H9 (cell line): ENCODE data around the gene USP6NL. TPM values are rescaled to one million over a fixed set of nuclear protein-coding genes. Genes with fewer than 3 reads are reported as not detected.
A peak's percentile ranks its signal among the peaks of the same experiment; 100 is the strongest.

Experiments
- DNase-seq: peaks from one replicate; pipeline ENCODE4 v3.0.0-alpha.2; 2017
- H2AFZ ChIP-seq: one replicate; pipeline ENCODE4 v1.6.1; 2013; ENCODE audit warnings: mild to moderate bottlenecking, low read length, control low read depth, moderate library complexity
- H2AK5ac ChIP-seq: 2 replicates; pipeline ENCODE4 v1.6.1; 2013; ENCODE audit warnings: low read length, control low read depth, mixed read lengths; ENCODE audit not compliant: insufficient read length
- H2BK120ac ChIP-seq: one replicate; pipeline ENCODE4 v1.6.1; 2013; ENCODE audit warnings: low read depth, mild to moderate bottlenecking, low read length, control low read depth, inconsistent platforms; ENCODE audit not compliant: poor library complexity, severe bottlenecking
- H2BK12ac ChIP-seq: 2 replicates; pipeline ENCODE4 v1.6.1; 2013; ENCODE audit warnings: low read length, control low read depth, mixed read lengths, low read depth; ENCODE audit not compliant: insufficient read length
- H2BK15ac ChIP-seq: 2 replicates; pipeline ENCODE4 v1.6.1; 2013; ENCODE audit warnings: low read depth, low read length, control low read depth
- H2BK20ac ChIP-seq: one replicate; pipeline ENCODE4 v1.6.1; 2013; ENCODE audit warnings: low read depth, mild to moderate bottlenecking, low read length, control low read depth, inconsistent platforms; ENCODE audit not compliant: poor library complexity, severe bottlenecking
- H2BK5ac ChIP-seq: 2 replicates; pipeline ENCODE4 v1.6.1; 2013; ENCODE audit warnings: low read length, control low read depth, mixed read lengths; ENCODE audit not compliant: insufficient read length
- H3K14ac ChIP-seq: 2 replicates; pipeline ENCODE4 v1.6.1; 2013; ENCODE audit warnings: low read length, control low read depth; ENCODE audit not compliant: insufficient read depth
- H3K18ac ChIP-seq: 2 replicates; pipeline ENCODE4 v1.6.1; 2013; ENCODE audit warnings: low read depth, mild to moderate bottlenecking, mixed read lengths, low read length, control low read depth; ENCODE audit not compliant: insufficient read length
- H3K23ac ChIP-seq: 2 replicates; pipeline ENCODE4 v1.6.1; 2013; ENCODE audit warnings: low read length, control low read depth, mixed read lengths, low read depth; ENCODE audit not compliant: insufficient read length
- H3K23me2 ChIP-seq: 2 replicates; pipeline ENCODE4 v1.6.1; 2013; ENCODE audit warnings: low read depth, mild to moderate bottlenecking, mixed read lengths, low read length, control low read depth; ENCODE audit not compliant: insufficient read length, poor library complexity, severe bottlenecking
- H3K27ac ChIP-seq: 2 replicates; pipeline ENCODE4 v1.5.1; 2013; ENCODE audit warnings: low read length, control low read depth, mixed read lengths, low read depth; ENCODE audit not compliant: insufficient read length
- H3K27me3 ChIP-seq: 2 replicates; pipeline ENCODE4 v1.6.1; 2013; ENCODE audit warnings: low read length, control low read depth, inconsistent platforms; ENCODE audit not compliant: insufficient read depth
- H3K4ac ChIP-seq: 2 replicates; pipeline ENCODE4 v1.6.1; 2013; ENCODE audit warnings: low read depth, mild to moderate bottlenecking, control low read depth, inconsistent platforms, low read length, moderate library complexity
- H3K4me1 ChIP-seq: 2 replicates; pipeline ENCODE4 v1.6.1; 2013; ENCODE audit warnings: low read length, control low read depth, inconsistent platforms; ENCODE audit not compliant: insufficient read depth
- H3K4me2 ChIP-seq: 2 replicates; pipeline ENCODE4 v1.6.1; 2013; ENCODE audit warnings: low read length, control low read depth, mixed read lengths; ENCODE audit not compliant: insufficient read length, insufficient read depth
- H3K56ac ChIP-seq: 2 replicates; pipeline ENCODE4 v1.6.1; 2013; ENCODE audit warnings: low read depth, mild to moderate bottlenecking, mixed read lengths, low read length, control low read depth; ENCODE audit not compliant: insufficient read length
- H3K79me1 ChIP-seq: 2 replicates; pipeline ENCODE4 v1.6.1; 2013; ENCODE audit warnings: low read depth, mild to moderate bottlenecking, moderate library complexity, low read length, control low read depth, inconsistent platforms; ENCODE audit not compliant: insufficient read depth, poor library complexity, severe bottlenecking
- H3K79me2 ChIP-seq: 2 replicates; pipeline ENCODE4 v1.6.1; 2013; ENCODE audit warnings: low read length, control low read depth, inconsistent platforms; ENCODE audit not compliant: insufficient read depth
- H3K9ac ChIP-seq: 2 replicates; pipeline ENCODE4 v1.6.1; 2013; ENCODE audit warnings: low read length, control low read depth, mixed read lengths; ENCODE audit not compliant: insufficient read length; ENCODE audit errors: extremely low read depth
- H3K9me3 ChIP-seq: one replicate; pipeline ENCODE4 v1.6.1; 2013; ENCODE audit warnings: low read depth, low read length, inconsistent platforms; ENCODE audit not compliant: control insufficient read depth
- H3T11ph ChIP-seq: one replicate; pipeline ENCODE4 v1.6.1; 2013; ENCODE audit warnings: mild to moderate bottlenecking, low read length, control low read depth, inconsistent platforms
- H4K20me1 ChIP-seq: one replicate; pipeline ENCODE4 v1.6.1; 2013; ENCODE audit not compliant: control insufficient read depth, insufficient read length, insufficient read depth
- H4K5ac ChIP-seq: 2 replicates; pipeline ENCODE4 v1.6.1; 2013; ENCODE audit warnings: low read depth, mild to moderate bottlenecking, mixed read lengths, low read length, control low read depth; ENCODE audit not compliant: insufficient read length
- H4K8ac ChIP-seq: replicated peaks from 2 replicates; pipeline ENCODE4 v1.6.1; 2013; ENCODE audit warnings: low read length, control low read depth, mixed read lengths, low read depth; ENCODE audit not compliant: insufficient read length
- H4K91ac ChIP-seq: 2 replicates; pipeline ENCODE4 v1.6.1; 2013; ENCODE audit warnings: low read depth, mild to moderate bottlenecking, moderate library complexity, mixed read lengths, low read length, control low read depth; ENCODE audit not compliant: insufficient read length
- H3K27ac Mint-ChIP-seq, 3 experiments: 2 replicates in 2 of 3; 3 replicates in 1 of 3; pipeline ENCODE4 v1.8.0; 2020 to 2021; ENCODE audit warnings: mixed read lengths in 3 of 3, mild to moderate bottlenecking in 1 of 3, moderate library complexity in 1 of 3
- H3K27me3 Mint-ChIP-seq: 2 replicates; pipeline ENCODE4 v1.8.0; 2021; ENCODE audit warnings: low read depth, mild to moderate bottlenecking, moderate library complexity, mixed read lengths
- H3K36me3 Mint-ChIP-seq, 3 experiments: 2 replicates in 2 of 3; 3 replicates in 1 of 3; pipeline ENCODE4 v1.8.0; 2020 to 2021; ENCODE audit warnings: low read depth in 3 of 3, mixed read lengths in 3 of 3; ENCODE audit not compliant: insufficient read depth in 1 of 3
- H3K4me1 Mint-ChIP-seq, 2 experiments: 2 replicates each; pipeline ENCODE4 v1.8.0; 2020; ENCODE audit warnings: mixed read lengths in 2 of 2
- H3K4me3 Mint-ChIP-seq, 2 experiments: 2 replicates in 1 of 2; 3 replicates in 1 of 2; pipeline ENCODE4 v1.8.0; 2020 to 2021; ENCODE audit warnings: mild to moderate bottlenecking in 2 of 2, mixed read lengths in 2 of 2, moderate library complexity in 1 of 2
- H3K9me3 Mint-ChIP-seq, 2 experiments: 2 replicates in 1 of 2; 3 replicates in 1 of 2; pipeline ENCODE4 v1.8.0; 2020; ENCODE audit warnings: mild to moderate bottlenecking in 2 of 2, mixed read lengths in 2 of 2, moderate library complexity in 1 of 2
- CTCF ChIP-seq: fragments of 200-600 bp; sonication (generic); conservative IDR thresholded peaks from 3 replicates; pipeline ENCODE4 v1.8.0; 2021; ENCODE audit warnings: antibody characterized with exemption, mild to moderate bottlenecking
- WGBS: extraction: QIAGEN DNeasy Blood & Tissue Kit; methylation state at CpG from one replicate; pipeline ENCODE4 v1.1.7; 2013; ENCODE audit warnings: missing lambda C conversion rate, low lambda C conversion rate, mixed read lengths; ENCODE audit not compliant: insufficient read length; ENCODE audit errors: extremely low coverage; 5-methylcytosine and 5-hydroxymethylcytosine counted together
- total RNA-seq: library from RNA; stranded (reverse); gene quantifications from 2 replicates; pipeline ENCODE4 v1.2.1, GENCODE V29; 2021

Gene USP6NL
- total RNA-seq, 1 experiment from 2014 or later, result 28.3 TPM

DNA sequence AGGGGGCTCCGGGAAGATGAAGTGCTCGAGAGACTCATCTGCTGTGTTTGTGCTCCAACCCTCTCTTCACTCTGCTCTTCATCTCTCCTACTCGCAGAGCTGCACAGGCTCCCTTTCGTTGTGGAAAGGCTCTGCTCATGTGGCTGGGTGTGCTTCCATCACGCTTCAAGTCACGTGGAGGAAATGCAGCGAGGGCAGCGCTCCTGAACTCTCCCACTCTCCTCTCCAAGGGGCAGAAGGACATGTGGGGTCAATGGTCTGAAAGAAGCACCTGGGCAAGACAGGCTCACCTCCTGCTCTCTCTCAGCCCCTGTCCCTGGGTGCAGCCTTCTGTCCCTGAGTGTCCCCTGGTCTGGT lies 72.6 kb downstream of the USP6NL start:
- H3K36me3 Mint-ChIP-seq, result no peaks in the 10 kb centered on the region
- no peak for DNase-seq
- no CpG with 5 or more reads among the region's 8 CpGs for WGBS
- no peak overlapping the region for H2BK15ac ChIP-seq
- no peak overlapping the region for H2AK5ac ChIP-seq
- no peak overlapping the region for H3K4me2 ChIP-seq
- H3K9me3 Mint-ChIP-seq, result no peaks in the 10 kb centered on the region
- no peak overlapping the region for H3K18ac ChIP-seq
- H3K4me1 Mint-ChIP-seq, result peaks cover 38 to 44% of the 10 kb centered on the region in 2 experiments
- H3K4me3 Mint-ChIP-seq, result no peak overlapping the region
- peaks cover 3% of the 10 kb centered on the region; the same call in 1 of the 2 replicates for H3K4me1 ChIP-seq
- no peak overlapping the region for H4K91ac ChIP-seq
- peaks cover 2% of the 10 kb centered on the region for H3K79me1 ChIP-seq
- H3K27ac Mint-ChIP-seq, result peak overlapping the region; percentile 73 to 93 (median 86)
- no peak overlapping the region for H3T11ph ChIP-seq
- no peak overlapping the region for H3K27ac ChIP-seq
- no peak overlapping the region for H3K9ac ChIP-seq
- H2BK120ac ChIP-seq, result no peak overlapping the region
- H3K4ac ChIP-seq, result no peak overlapping the region
- no peaks in the 10 kb centered on the region for H4K20me1 ChIP-seq
- H3K56ac ChIP-seq, result no peak overlapping the region
- no peak overlapping the region for H4K8ac ChIP-seq
- H3K14ac ChIP-seq, result peak overlapping the region; percentile 42
- no peak overlapping the region for H2AFZ ChIP-seq
- no peak overlapping the region for H2BK5ac ChIP-seq
- no peak overlapping the region for H2BK12ac ChIP-seq
- no peak overlapping the region for H2BK20ac ChIP-seq
- no peaks in the 10 kb centered on the region for H3K27me3 ChIP-seq
- H3K79me2 ChIP-seq, result peaks cover 5% of the 10 kb centered on the region; the same call in 1 of the 2 replicates
- no peaks in the 10 kb centered on the region for H3K27me3 Mint-ChIP-seq
- no peaks in the 10 kb centered on the region for H3K9me3 ChIP-seq
- H3K23me2 ChIP-seq, result no peaks in the 10 kb centered on the region
- TF ChIP-seq CTCF, result no peak
- H4K5ac ChIP-seq, result no peak overlapping the region
- no peak overlapping the region for H3K23ac ChIP-seq
